Prostate gland (tissue), 2 donors: ENCODE results near the gene ARHGAP9. TPM values are rescaled to one million over a fixed set of nuclear protein-coding genes. Genes with fewer than 3 reads are reported as not detected.
A peak's percentile ranks its signal among the peaks of the same experiment; 100 is the strongest.
"Not testable (repeated sequence)": the region's sequence is repeated elsewhere in the genome, so short reads cannot be mapped to it uniquely, and the experiment has no call there.

Source experiments
- DNase-seq: peaks from one replicate; pipeline ENCODE4 v3.0.0-alpha.2; 2019; ENCODE audit warnings: low spot score
- H3K27ac ChIP-seq, 2 donors: fragments of 200-600 bp; sonication (generic); 2 replicates each; pipeline ENCODE4 v1.5.1; 2017 to 2019
- H3K27me3 ChIP-seq: fragments of 200-600 bp; sonication (generic); replicated peaks from 2 replicates; pipeline ENCODE4 v1.5.1; 2019; ENCODE audit not compliant: insufficient read depth
- H3K36me3 ChIP-seq, 2 donors: fragments of 200-600 bp; sonication (generic); 1 replicate in 1 of 2; 2 replicates in 1 of 2; pipeline versions ENCODE4 v1.5.1 to v1.8.1; 2017 to 2019
- H3K4me1 ChIP-seq: fragments of 200-600 bp; sonication (generic); replicated peaks from 2 replicates; pipeline ENCODE4 v1.5.1; 2019
- H3K4me3 ChIP-seq, 2 donors: fragments of 200-600 bp; sonication (generic); 2 replicates each; pipeline ENCODE4 v1.5.1; 2017 to 2019
- H3K9me3 ChIP-seq: fragments of 200-600 bp; sonication (generic); 2 replicates; pipeline ENCODE4 v1.5.1; 2017
- CTCF ChIP-seq, 4 experiments: fragments of 200-600 bp in 2 of 4; fragments of 450-650 bp in 2 of 4; sonication (generic) in 2 of 4; IDR thresholded peaks; 1 replicate in 3 of 4; 2 replicates in 1 of 4; pipeline ENCODE4 v1.5.1; 2016 to 2019; ENCODE audit warnings: antibody characterized with exemption in 4 of 4, mild to moderate bottlenecking in 2 of 4, moderate library complexity in 2 of 4
- POLR2A ChIP-seq: fragments of 450-650 bp; IDR thresholded peaks from one replicate; pipeline ENCODE4 v1.6.1; 2016; ENCODE audit warnings: antibody characterized with exemption, mild to moderate bottlenecking
- POLR2AphosphoS5 ChIP-seq: sonication (generic); formaldehyde crosslinking; IDR thresholded peaks from one replicate; pipeline ENCODE4 v1.6.1; 2017; ENCODE audit warnings: antibody characterized with exemption
- WGBS: methylation state at CpG from one replicate; pipeline ENCODE4 v1.1.5; 2018; 5-methylcytosine and 5-hydroxymethylcytosine counted together
- intact Hi-C: fragments of 100-400 bp; cut with DNase I; formaldehyde crosslinking; loops from one replicate; pipeline ENCODE4 v1.14.2; 2022
- total RNA-seq, 2 donors: library from RNA; depleted of rRNA; stranded (reverse); fragments of >200 nt; gene quantifications; one replicate each; pipeline ENCODE4 v1.1.0, GENCODE V29; 2016

The ARHGAP9 gene
- total RNA-seq, 2 donors from 2014 or later = 3.5 to 13.6 TPM

- TF ChIP-seq CTCF (IDR thresholded peaks at IDR 0.05) = no peak
- TF ChIP-seq POLR2AphosphoS5 = no peak
- TF ChIP-seq POLR2A = no peak
- DNase-seq = no peak
- intact Hi-C loops = no loop called here
- H3K27ac ChIP-seq = peak overlapping the region; percentile 99
- peaks cover 2 to 3% of the 10 kb centered on the region in 2 donors for H3K36me3 ChIP-seq
- WGBS = 90% methylated on average over 11 of the region's 11 CpGs
- no peaks in the 10 kb centered on the region for H3K9me3 ChIP-seq
- H3K4me1 ChIP-seq = peaks cover 5% of the 10 kb centered on the region
- no peaks in the 10 kb centered on the region for H3K27me3 ChIP-seq
- H3K4me3 ChIP-seq = no peak overlapping the region
Measured at GRCh38 chr12:57516617-57517153, 37.0 kb upstream of the ARHGAP9 start.

DNA sequence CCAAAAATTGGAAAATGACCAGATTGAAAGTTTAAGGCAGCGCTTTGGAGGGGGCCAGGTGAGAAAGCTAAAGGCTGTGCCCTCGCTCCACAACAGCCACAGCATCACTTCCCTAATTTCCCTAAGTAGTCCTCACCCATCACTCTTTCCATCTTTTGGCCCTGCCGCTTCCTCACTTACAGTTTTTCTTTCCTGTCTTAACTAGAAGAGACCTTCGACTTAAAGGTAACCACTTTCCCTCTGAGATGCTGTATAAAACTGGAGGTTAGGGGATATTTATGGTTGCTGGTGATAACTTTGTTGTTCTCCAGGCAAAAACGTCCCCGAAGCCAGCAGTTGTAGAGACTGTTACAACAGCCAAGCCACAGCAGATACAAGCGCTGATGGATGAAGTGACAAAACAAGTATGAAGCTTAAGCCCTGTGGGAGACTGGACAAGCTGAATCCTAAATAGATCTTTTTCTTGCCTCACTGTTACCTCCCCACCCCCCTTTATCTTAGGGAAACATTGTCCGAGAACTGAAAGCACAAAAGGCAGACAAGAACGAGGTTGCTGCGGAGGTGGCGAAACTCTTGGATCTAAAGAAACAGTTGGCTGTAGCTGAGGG, 36.4 kb upstream of the ARHGAP9 start:
- Histone ChIP-seq H3K36me3 (peaks cover 3% of the 10 kb centered on the region in 2 donors), H3K27me3 (no peaks in the 10 kb centered on the region), H3K9me3 (no peaks in the 10 kb centered on the region), H3K27ac (peak overlapping the region in 1 of 2 donors; percentile 99), H3K4me1 (peaks cover 5% of the 10 kb centered on the region), H3K4me3 (no peak overlapping the region)
- DNase-seq = no peak
- WGBS = 82% methylated on average over 11 of the region's 11 CpGs
- intact Hi-C loops = no loop called here
- TF ChIP-seq POLR2A (no peak), CTCF (IDR thresholded peaks at IDR 0.05) (no peak), POLR2AphosphoS5 (no peak)

GRCh38 chr12:57515408-57515933, 35.8 kb upstream of the ARHGAP9 start:
- no peak for TF ChIP-seq POLR2AphosphoS5
- no peak for TF ChIP-seq POLR2A
- no peak for TF ChIP-seq CTCF (IDR thresholded peaks at IDR 0.05)
- H3K4me3 ChIP-seq = no peak overlapping the region
- peak overlapping the region; percentile 32 to 99 for H3K27ac ChIP-seq
- H3K4me1 ChIP-seq = peaks cover 5% of the 10 kb centered on the region
- 43% methylated on average over 3 of the region's 3 CpGs for WGBS
- no peaks in the 10 kb centered on the region for H3K27me3 ChIP-seq
- no peak for DNase-seq
- peaks cover 3% of the 10 kb centered on the region in 2 donors for H3K36me3 ChIP-seq
- intact Hi-C loops = no loop called here
- H3K9me3 ChIP-seq = no peaks in the 10 kb centered on the region

DNA sequence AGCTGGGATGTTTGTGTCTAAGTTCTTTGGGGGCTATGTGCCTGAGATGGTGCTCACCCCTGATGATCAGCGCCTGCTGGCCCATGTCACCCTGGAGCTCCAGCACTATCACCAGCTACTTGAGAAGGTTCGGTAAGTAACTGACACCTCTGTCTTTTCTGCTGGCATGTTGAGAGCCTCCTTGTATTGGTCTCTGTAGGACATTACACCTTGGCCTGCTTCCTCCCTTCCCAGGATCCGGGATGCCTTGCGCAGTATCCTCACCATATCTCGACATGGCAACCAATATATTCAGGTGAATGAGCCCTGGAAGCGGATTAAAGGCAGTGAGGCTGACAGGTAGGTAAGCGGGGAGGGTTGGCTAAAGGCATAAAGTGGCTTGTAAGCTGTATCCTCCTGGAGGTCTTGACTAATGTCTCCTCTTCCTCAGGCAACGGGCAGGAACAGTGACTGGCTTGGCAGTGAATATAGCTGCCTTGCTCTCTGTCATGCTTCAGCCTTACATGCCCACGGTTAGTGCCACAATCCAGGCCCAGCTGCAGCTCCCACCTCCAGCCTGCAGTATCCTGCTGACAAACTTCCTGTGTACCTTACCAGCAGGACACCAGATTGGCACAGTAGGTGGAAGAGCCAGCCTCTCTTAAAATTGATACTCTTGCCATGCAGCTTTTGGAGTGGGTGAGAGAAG, 35.2 kb upstream of the ARHGAP9 start:
- peaks cover 3% of the 10 kb centered on the region in 2 donors for H3K36me3 ChIP-seq
- intact Hi-C loops = no loop called here

DNA sequence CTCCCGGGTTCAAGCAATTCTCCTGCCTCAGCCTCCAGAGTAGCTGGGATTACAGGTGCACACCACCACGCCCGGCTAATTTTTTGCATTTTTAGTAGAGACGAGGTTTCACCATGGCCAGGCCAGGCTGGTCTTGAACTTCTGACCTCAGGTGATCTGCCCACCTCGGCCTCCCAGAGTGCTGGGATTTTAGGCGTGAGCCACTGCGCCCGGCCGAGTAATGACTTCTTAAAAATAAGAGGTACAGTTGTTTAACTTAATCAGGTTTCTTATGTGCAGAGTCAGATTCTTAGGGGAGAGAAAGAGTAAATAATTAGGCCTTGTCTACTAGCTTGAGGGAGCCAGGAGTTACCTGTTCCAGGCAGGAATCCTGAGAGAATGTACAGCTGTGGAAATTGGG, 34.6 kb upstream of the ARHGAP9 start:
- DNase-seq, intact Hi-C loops, H3K9me3 ChIP-seq, H3K36me3 ChIP-seq, H3K27me3 ChIP-seq, H3K4me1 ChIP-seq, H3K4me3 ChIP-seq: not testable (repeated sequence)
- peak overlapping the region in 1 of 2 donors; percentile 99 for H3K27ac ChIP-seq
- 89% methylated on average over 9 of the region's 9 CpGs for WGBS

More for the DNA sequence above, 35.2 kb upstream of the ARHGAP9 start:
- 87% methylated on average over 9 of the region's 9 CpGs for WGBS
- Histone ChIP-seq H3K4me3 (no peak overlapping the region), H3K27ac (peak overlapping the region; percentile 32 to 99), H3K27me3 (no peaks in the 10 kb centered on the region), H3K4me1 (peaks cover 5% of the 10 kb centered on the region), H3K9me3 (no peaks in the 10 kb centered on the region)
- peak; percentile 63 for TF ChIP-seq POLR2AphosphoS5
- TF ChIP-seq CTCF (IDR thresholded peaks at IDR 0.05) = no peak
- DNase-seq = no peak

- H3K4me3 ChIP-seq, H3K9me3 ChIP-seq, H3K27ac ChIP-seq, H3K4me1 ChIP-seq, intact Hi-C loops, DNase-seq, H3K36me3 ChIP-seq, H3K27me3 ChIP-seq: not testable (repeated sequence)
- WGBS = over 99% methylated on average over 6 of the region's 6 CpGs
Measured at GRCh38 chr12:57513677-57514076, 34.0 kb upstream of the ARHGAP9 start.
